CD4-positive, alpha-beta T cell treated with Interleukin-10 for 1 hour (primary cell): Measurements from ENCODE around the gene MAPK8.

Source experiments
- DNase-seq: peaks from one replicate; pipeline ENCODE4 v3.0.0-alpha.2; 2020

Gene MAPK8

GRCh38 chr10:48464871-48465736, 158.6 kb downstream of the MAPK8 start:
- DNase-seq = no peak

DNA sequence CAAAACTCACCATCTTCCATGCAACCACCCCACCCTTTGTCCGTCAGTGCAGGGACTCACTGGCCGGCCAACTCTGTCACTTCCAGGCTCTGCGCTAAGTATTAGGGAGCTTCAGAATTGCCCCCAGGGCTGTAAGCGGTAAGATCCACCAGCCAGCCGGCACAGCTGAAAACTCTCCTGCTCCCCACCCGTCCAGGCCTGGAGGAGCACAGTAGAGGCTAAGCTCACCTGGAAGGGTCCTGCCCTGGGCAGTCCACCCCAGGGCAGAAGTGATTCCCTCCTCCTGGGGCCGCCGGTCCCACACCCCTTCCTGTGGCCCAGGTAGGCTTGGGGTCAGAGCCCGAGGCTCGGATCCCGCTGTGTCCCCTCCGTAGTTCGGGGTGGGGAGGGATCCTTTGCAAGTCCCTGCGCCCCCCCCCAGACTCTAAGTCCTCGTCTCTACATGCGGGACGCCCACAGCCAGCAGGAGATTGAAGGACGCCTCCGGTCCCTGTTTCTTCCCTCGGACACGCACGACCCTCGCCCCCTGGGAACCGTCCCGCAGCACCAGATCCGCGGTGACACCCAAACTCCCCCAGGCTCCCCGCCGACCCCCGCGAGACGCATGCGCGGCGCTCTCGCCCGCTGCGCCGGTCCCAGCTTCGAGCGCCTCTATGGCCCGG, 159.5 kb downstream of the MAPK8 start:
- no peak for DNase-seq

- DNase-seq = no peak
These were observed 160.2 kb downstream of the MAPK8 start for GRCh38 chr10:48466611-48467240.

GRCh38 chr10:48467669-48468068, 161.2 kb downstream of the MAPK8 start:
- no peak for DNase-seq

- no peak for DNase-seq
These were observed 161.8 kb downstream of the MAPK8 start for GRCh38 chr10:48468130-48468790.

DNA sequence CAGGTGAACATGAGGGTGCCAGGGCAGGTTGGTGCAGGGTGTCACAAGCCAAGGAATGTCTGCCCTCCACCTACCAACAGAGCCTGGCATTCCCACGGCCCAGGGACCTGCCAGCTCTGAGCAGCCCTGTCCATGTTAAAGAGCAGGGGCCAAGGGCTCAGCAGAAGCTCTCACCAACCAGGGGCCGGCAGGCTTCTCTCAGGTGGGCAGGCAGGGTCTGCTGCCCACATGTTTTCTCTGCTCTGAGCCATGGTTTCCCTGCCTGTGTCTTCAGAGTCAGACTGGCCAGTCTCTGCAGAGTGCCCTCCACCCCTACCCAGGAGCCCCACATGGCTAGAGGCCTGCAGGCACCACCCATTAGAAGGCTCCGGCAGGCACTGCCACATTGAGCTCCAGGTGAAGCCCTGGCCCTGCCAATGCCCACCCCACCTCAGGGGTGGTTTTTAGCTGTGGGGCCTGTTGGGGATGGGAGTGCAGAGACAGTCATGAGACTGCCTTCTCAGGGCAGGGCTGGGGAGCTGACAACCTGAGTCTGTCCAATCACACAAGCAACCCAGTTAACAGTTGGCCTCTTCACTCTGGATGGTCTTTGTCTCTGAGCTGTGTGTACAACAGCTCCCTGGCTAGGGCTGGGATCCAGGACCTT, 162.5 kb downstream of the MAPK8 start:
- no peak for DNase-seq

GRCh38 chr10:48469516-48470020, 163.1 kb downstream of the MAPK8 start:
- no peak for DNase-seq

GRCh38 chr10:48470115-48470892, 163.8 kb downstream of the MAPK8 start:
- no peak for DNase-seq

- no peak for DNase-seq
These were observed 164.7 kb downstream of the MAPK8 start for GRCh38 chr10:48470893-48471805.

DNA sequence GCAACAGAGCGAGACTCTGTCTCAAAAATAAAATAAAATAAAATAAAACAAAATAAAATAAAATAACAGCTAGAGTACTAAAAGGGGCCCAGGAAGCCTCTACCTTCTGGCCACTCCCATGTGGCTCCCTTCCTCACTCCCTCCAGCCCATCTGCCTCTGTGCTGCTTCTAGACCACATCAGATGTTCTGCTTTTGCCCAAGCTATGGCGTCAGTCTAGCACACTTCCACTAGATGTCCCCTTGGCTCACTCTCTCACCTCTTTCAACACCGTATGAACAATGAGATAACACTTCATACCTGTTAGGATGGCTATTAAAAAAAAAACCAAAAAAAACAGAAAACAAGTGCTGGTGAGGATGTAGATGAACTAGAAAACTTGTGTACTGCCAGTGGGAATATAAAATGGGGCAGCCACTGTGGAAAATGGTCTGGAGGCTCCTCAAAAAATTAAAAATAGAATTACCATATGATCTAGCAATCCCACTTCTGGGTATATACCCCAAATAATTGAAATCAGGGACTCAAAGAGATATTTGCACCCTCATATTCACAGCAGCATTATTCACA, 166.1 kb downstream of the MAPK8 start:
- no peak for DNase-seq

DNA sequence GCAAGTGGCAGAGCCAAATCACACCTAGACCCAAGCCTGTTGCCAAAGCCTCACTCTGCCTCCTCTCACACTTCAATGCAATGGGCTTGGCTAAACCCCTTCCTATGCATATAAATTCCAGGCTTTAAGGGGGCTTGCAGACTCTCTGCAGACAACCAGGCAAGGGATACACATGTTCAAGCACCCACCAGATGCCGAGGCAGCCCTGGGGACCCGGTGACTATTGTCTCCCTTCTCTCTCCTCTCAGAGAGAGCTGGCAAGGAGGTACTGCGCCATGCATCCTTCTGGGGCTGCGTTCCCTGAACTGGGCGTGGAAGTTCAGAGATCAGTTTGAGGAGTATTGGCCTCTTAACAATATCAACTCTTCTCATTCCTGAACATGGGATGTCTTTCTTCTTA, 167.2 kb downstream of the MAPK8 start:
- DNase-seq = no peak

- no peak for DNase-seq
These were observed 168.4 kb downstream of the MAPK8 start for GRCh38 chr10:48474765-48475365.

DNA sequence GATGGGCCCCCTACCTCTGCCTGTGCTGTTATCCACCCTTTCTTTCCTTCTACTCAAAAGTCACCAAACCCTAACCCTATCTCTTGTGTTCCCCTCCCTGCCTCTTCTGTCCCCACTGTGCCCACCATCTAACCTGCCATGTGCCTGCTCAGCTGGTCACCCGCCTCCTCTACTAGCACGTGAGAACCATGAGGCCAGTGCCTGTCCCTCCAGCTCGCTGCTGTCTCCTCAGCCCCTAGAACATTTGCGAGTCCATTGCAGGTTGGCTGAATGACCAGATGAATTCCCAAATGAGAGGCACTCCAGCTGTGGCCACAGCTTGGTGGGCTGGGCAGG, 169.4 kb downstream of the MAPK8 start:
- DNase-seq = no peak

GRCh38 chr10:48476279-48476982, 170.0 kb downstream of the MAPK8 start:
- DNase-seq = no peak

GRCh38 chr10:48477141-48477540, 170.7 kb downstream of the MAPK8 start:
- DNase-seq = no peak

DNA sequence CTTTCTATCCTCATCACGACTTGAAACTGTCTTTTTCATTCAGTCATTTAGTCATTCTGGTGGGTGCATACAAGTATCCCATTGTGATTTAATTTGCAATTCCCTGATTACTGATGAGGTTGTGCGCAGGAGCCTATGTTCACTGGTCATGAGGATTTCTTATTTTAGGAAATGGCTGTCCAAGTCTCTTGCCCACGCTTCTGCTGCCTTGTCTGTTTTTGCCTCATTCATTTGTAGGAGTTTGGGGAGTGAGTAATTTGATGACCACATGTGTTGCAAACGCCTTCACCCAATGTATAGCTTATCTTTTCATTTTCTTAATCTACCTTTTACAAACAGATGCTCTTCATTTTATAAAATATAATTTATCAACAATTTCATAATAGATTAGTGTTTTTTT, 171.1 kb downstream of the MAPK8 start:
- no peak for DNase-seq

- no peak for DNase-seq
These were observed 172.0 kb downstream of the MAPK8 start for GRCh38 chr10:48478469-48478868.

- DNase-seq = no peak
These were observed 172.7 kb downstream of the MAPK8 start for GRCh38 chr10:48478980-48479811.
